SK-N-SH (cell line): ENCODE measurements around the gene SIX5.

ENCODE experiments used
- CHD2 ChIP-seq: fragments of 150-350 bp; IDR thresholded peaks from 2 replicates; pipeline ENCODE4 v1.6.1; 2018; ENCODE audit warnings: low read length; ENCODE audit not compliant: partially characterized antibody
- CTCF ChIP-seq: fragments of 200-600 bp; sonication (generic); IDR thresholded peaks from 2 replicates; pipeline ENCODE4 v1.6.1; 2017; ENCODE audit warnings: antibody characterized with exemption, mild to moderate bottlenecking, moderate library complexity
- EP300 ChIP-seq, 2 experiments: IDR thresholded peaks; 2 replicates each; pipeline versions ENCODE4 v1.4.0 to v1.6.1; 2012; ENCODE audit warnings: borderline replicate concordance in 1 of 2, low read depth in 1 of 2, low read length in 1 of 2
- EZH2phosphoT487 ChIP-seq: fragments of 200-600 bp; sonication (generic); IDR thresholded peaks from 2 replicates; pipeline ENCODE4 v1.6.1; 2017; ENCODE audit warnings: low read depth, mixed run types, mild to moderate bottlenecking, antibody characterized with exemption, moderate library complexity, borderline replicate concordance
- GABPA ChIP-seq: IDR thresholded peaks from 2 replicates; pipeline ENCODE4 v1.4.0; 2012; ENCODE audit warnings: low read depth, mild to moderate bottlenecking
- MAX ChIP-seq: IDR thresholded peaks from 2 replicates; pipeline ENCODE4 v1.4.0; 2012; ENCODE audit warnings: low read depth
- MXI1 ChIP-seq: IDR thresholded peaks from 2 replicates; pipeline ENCODE4 v1.6.1; 2012; ENCODE audit warnings: mild to moderate bottlenecking, low read depth, low read length, improper control_type of control experiment
- POLR2AphosphoS5 ChIP-seq: IDR thresholded peaks from 2 replicates; pipeline ENCODE4 v1.6.1; 2012; ENCODE audit warnings: low read depth, low read length
- RFX5 ChIP-seq: IDR thresholded peaks from 2 replicates; pipeline ENCODE4 v1.6.1; 2012; ENCODE audit warnings: mild to moderate bottlenecking, improper control_type of control experiment, low read length
- SIN3A ChIP-seq: IDR thresholded peaks from 2 replicates; pipeline ENCODE4 v1.6.1; 2012; ENCODE audit warnings: low read depth, mild to moderate bottlenecking, low read length, moderate library complexity, borderline replicate concordance
- SMC3 ChIP-seq: IDR thresholded peaks from 2 replicates; pipeline ENCODE4 v1.6.1; 2012; ENCODE audit warnings: low read depth, low read length, improper control_type of control experiment
- TEAD4 ChIP-seq: IDR thresholded peaks from 2 replicates; pipeline ENCODE4 v1.4.0; 2012; ENCODE audit warnings: mild to moderate bottlenecking, borderline replicate concordance; ENCODE audit not compliant: insufficient read depth
- TF ChIP-seq, protein P1 (sequence below): IDR thresholded peaks from 2 replicates; pipeline ENCODE4 v1.4.0; 2012; ENCODE audit warnings: low read depth, borderline replicate concordance

- TF ChIP-seq, protein P1, sequence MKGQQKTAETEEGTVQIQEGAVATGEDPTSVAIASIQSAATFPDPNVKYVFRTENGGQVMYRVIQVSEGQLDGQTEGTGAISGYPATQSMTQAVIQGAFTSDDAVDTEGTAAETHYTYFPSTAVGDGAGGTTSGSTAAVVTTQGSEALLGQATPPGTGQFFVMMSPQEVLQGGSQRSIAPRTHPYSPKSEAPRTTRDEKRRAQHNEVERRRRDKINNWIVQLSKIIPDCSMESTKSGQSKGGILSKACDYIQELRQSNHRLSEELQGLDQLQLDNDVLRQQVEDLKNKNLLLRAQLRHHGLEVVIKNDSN, result no peak
- TF ChIP-seq MAX (no peak), TEAD4 (no peak), CTCF (no peak), MXI1 (no peak), GABPA (no peak), RFX5 (no peak), SMC3 (no peak), CHD2 (no peak), SIN3A (no peak), EZH2phosphoT487 (no peak), POLR2AphosphoS5 (no peak), EP300 (IDR thresholded peaks at IDR 0.05; ENCODE audit: borderline replicate concordance in 1 of 2, low read depth in 1 of 2, low read length in 1 of 2) (no peak)
These were observed 22.9 kb upstream of the SIX5 start for GRCh38 chr19:45791744-45792469.
